ENCODE data around the gene TIGD3.

DNA sequence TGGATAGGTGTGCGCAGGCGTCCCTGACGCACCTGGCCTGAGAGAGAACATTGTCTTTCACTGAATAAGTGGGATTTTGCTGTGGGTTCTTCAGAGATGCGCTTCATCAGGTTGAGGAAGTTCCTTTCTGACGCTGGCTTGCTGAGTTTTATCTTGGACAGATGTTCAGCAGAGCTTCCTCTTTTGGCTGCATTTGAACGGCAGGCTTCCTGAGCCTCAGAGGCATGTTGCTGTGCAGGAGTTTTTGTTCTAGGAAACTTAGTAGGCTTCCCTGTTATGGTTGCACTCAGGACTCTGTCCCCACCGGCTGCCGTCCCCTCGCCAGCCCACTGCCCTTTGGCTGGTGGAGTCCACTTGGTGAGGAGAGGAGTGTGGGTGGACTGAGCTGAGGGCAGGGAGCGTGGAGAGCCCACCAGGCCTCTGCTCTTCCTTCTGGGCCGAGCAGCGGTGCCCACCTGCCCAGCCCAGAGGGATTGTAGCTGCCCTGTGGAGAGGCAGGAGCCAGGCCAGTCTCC, 49.1 kb downstream of the TIGD3 start:
- TF ChIP-seq POLR2A (IDR thresholded peaks at IDR 0.05) = no peak
- no peak for TF ChIP-seq CTCF (IDR thresholded peaks at IDR 0.05)
- TF ChIP-seq POLR2AphosphoS5 (IDR thresholded peaks at IDR 0.05) = no peak
- no peak for TF ChIP-seq EP300 (IDR thresholded peaks at IDR 0.05)

All from gastroesophageal sphincter (tissue), 3 donors.